T-cell (primary cell): ENCODE results near the gene ANKIB1. TPM values are rescaled to one million over a fixed set of nuclear protein-coding genes. Genes with fewer than 3 reads are reported as not detected.
"Not testable (repeated sequence)": the region's sequence is repeated elsewhere in the genome, so short reads cannot be mapped to it uniquely, and the experiment has no call there.

Experiments
- ATAC-seq, 4 experiments: fragments of 200-7000 bp in 3 of 4; fragments of 150-1000 bp in 1 of 4; cut with Tn5 transposase; replicated peaks in 1 of 4; 1 replicate in 3 of 4; 2 replicates in 1 of 4; pipeline ENCODE4 v1.10.0; 2021; ENCODE audit warnings: moderate library complexity in 3 of 4, mild to moderate bottlenecking in 2 of 4, moderate number of reproducible peaks in 1 of 4
- CTCF ChIA-PET, 2 donors: fragments of 300-600 bp; sonication (Branson Sonifier 250); formaldehyde crosslinking; loops; one replicate each; lab custom pipeline; 2022; ENCODE audit warnings: antibody characterized with exemption in 2 of 2; lab: Charles Lee
- POLR2A ChIA-PET, 2 donors: fragments of 300-600 bp; sonication (Branson Sonifier 250); formaldehyde crosslinking; loops; one replicate each; lab custom pipeline; 2022; ENCODE audit warnings: antibody characterized with exemption in 2 of 2; lab: Charles Lee
- DNase-seq, 35 experiments: peaks; one replicate each; pipeline versions ENCODE4 v3.0.0 to v3.0.0-alpha.2; 2013 to 2023
- H3K27ac ChIP-seq: one replicate; pipeline ENCODE4 v1.5.1; 2013; ENCODE audit warnings: low read length
- H3K27me3 ChIP-seq, 2 experiments: replicated peaks in 1 of 2; 1 replicate in 1 of 2; 2 replicates in 1 of 2; pipeline versions ENCODE4 v1.6.1 to v1.7.0; 2013; ENCODE audit warnings: low read length in 1 of 2, mixed read lengths in 1 of 2; ENCODE audit not compliant: control insufficient read depth in 2 of 2, insufficient read depth in 2 of 2; ENCODE audit errors: extremely low read depth in 1 of 2
- H3K36me3 ChIP-seq, 2 donors: 1 replicate in 1 of 2; 2 replicates in 1 of 2; pipeline versions ENCODE4 v1.6.1 to v1.7.0; 2013; ENCODE audit warnings: low read length in 1 of 2; ENCODE audit not compliant: control insufficient read depth in 2 of 2, insufficient read depth in 1 of 2; ENCODE audit errors: extremely low read depth in 1 of 2
- H3K4me1 ChIP-seq, 2 experiments: 1 replicate in 1 of 2; 2 replicates in 1 of 2; pipeline versions ENCODE4 v1.6.1 to v1.7.0; 2013; ENCODE audit warnings: low read length in 2 of 2, mixed read lengths in 1 of 2; ENCODE audit not compliant: insufficient read depth in 2 of 2, control insufficient read depth in 1 of 2; ENCODE audit errors: extremely low read depth in 1 of 2
- H3K4me3 ChIP-seq, 2 donors: 1 replicate in 1 of 2; 2 replicates in 1 of 2; pipeline versions ENCODE4 v1.5.1 to v1.7.0; 2013; ENCODE audit warnings: mild to moderate bottlenecking in 2 of 2, low read length in 1 of 2, moderate library complexity in 1 of 2; ENCODE audit not compliant: control insufficient read depth in 1 of 2; ENCODE audit errors: extremely low read depth in 1 of 2
- H3K9me3 ChIP-seq: 2 replicates; pipeline ENCODE4 v1.7.0; 2013
- H3K27ac Mint-ChIP-seq, 2 donors: one replicate each; pipeline ENCODE4 v1.8.0; 2020 to 2021; ENCODE audit warnings: mild to moderate bottlenecking in 2 of 2, mixed read lengths in 2 of 2
- H3K27me3 Mint-ChIP-seq, 2 donors: one replicate each; pipeline ENCODE4 v1.8.0; 2021 to 2022; ENCODE audit warnings: mixed read lengths in 2 of 2
- H3K36me3 Mint-ChIP-seq: one replicate; pipeline ENCODE4 v1.8.0; 2021; ENCODE audit warnings: mixed read lengths
- H3K4me1 Mint-ChIP-seq, 3 donors: one replicate each; pipeline ENCODE4 v1.8.0; 2020 to 2022; ENCODE audit warnings: mixed read lengths in 3 of 3, mild to moderate bottlenecking in 1 of 3
- H3K4me3 Mint-ChIP-seq, 3 donors: one replicate each; pipeline ENCODE4 v1.8.0; 2020 to 2022; ENCODE audit warnings: mild to moderate bottlenecking in 3 of 3, mixed read lengths in 3 of 3, moderate library complexity in 3 of 3
- H3K9me3 Mint-ChIP-seq, 3 donors: one replicate each; pipeline ENCODE4 v1.8.0; 2020 to 2022; ENCODE audit warnings: mixed read lengths in 3 of 3
- WGBS: methylation state at CpG from one replicate; pipeline ENCODE4 v1.1.5; 2013; ENCODE audit warnings: missing lambda C conversion rate; ENCODE audit not compliant: insufficient coverage; 5-methylcytosine and 5-hydroxymethylcytosine counted together
- total RNA-seq, 35 experiments: library from RNA in 6 of 35; stranded (reverse) in 6 of 35; fragments of 120-200 nt in 1 of 35; gene quantifications; one replicate each; pipeline versions ENCODE4 v1.2.1 to v1.2.4 and lab custom pipeline; 2013 to 2026

The ANKIB1 gene
- total RNA-seq, 5 donors from 2014 or later (not counting 1 experiment from before 2014, with no cell fraction given) = 59.8 to 86.0 (median 62.5) TPM

- H3K27ac Mint-ChIP-seq = peak overlapping the region in 1 of 2 donors; percentile 50
- Histone ChIP-seq H3K4me3 (no peak overlapping the region), H3K36me3 (peaks cover 0 to 5% of the 10 kb centered on the region in 2 donors), H3K9me3 (no peaks in the 10 kb centered on the region), H3K27ac (no peak overlapping the region), H3K4me1 (peaks cover 0 to 12% of the 10 kb centered on the region in 2 experiments), H3K27me3 (no peaks in the 10 kb centered on the region)
- H3K9me3 Mint-ChIP-seq = no peaks in the 10 kb centered on the region
- WGBS = 83% methylated on average over 6 of the region's 6 CpGs
- H3K36me3 Mint-ChIP-seq = peaks cover 14% of the 10 kb centered on the region
- no peaks in the 10 kb centered on the region for H3K27me3 Mint-ChIP-seq
- peak in 2 of 4 experiments; percentile 11 to 20 for ATAC-seq
- ChIA-PET POLR2A (no interaction called here), CTCF (no interaction called here)
- H3K4me1 Mint-ChIP-seq = peaks cover 14 to 19% (median 17%) of the 10 kb centered on the region in 3 donors
- DNase-seq = no peak
- H3K4me3 Mint-ChIP-seq = no peak overlapping the region
These were observed 157.9 kb downstream of the ANKIB1 start for GRCh38 chr7:92403760-92404074.

- CTCF ChIA-PET = interaction anchor here in 1 of 2 donors (0.6 kb wide), 1 partner anchor 34 kb away, joined by 6 read pairs; no protein-coding TSS in a partner anchor
- peaks cover 14 to 19% (median 17%) of the 10 kb centered on the region in 3 donors for H3K4me1 Mint-ChIP-seq
- ATAC-seq (peak; percentile 40 to 73 (median 54)), DNase-seq (peak in 23 of 35 experiments; percentile 4 to 40 (median 12))
- H3K4me3 Mint-ChIP-seq = no peak overlapping the region
- H3K4me3 ChIP-seq = no peak overlapping the region
- H3K4me1 ChIP-seq = peaks cover 0 to 12% of the 10 kb centered on the region in 2 experiments
- 38% methylated on average over 1 of the region's 6 CpGs for WGBS
- no peak overlapping the region for H3K27ac ChIP-seq
- H3K9me3 ChIP-seq = no peaks in the 10 kb centered on the region
- POLR2A ChIA-PET = no interaction called here
- peaks cover 11% of the 10 kb centered on the region for H3K36me3 Mint-ChIP-seq
- no peaks in the 10 kb centered on the region for H3K9me3 Mint-ChIP-seq
- no peaks in the 10 kb centered on the region for H3K27me3 Mint-ChIP-seq
- peaks cover 0 to under 1% of the 10 kb centered on the region in 2 donors for H3K36me3 ChIP-seq
- H3K27ac Mint-ChIP-seq = peak overlapping the region in 1 of 2 donors; percentile 50
- no peaks in the 10 kb centered on the region for H3K27me3 ChIP-seq
These were observed 158.4 kb downstream of the ANKIB1 start for GRCh38 chr7:92404170-92404614.

- 100% methylated on average over 1 of the region's 1 CpG for WGBS
- H3K4me3 Mint-ChIP-seq = no peak overlapping the region
- DNase-seq (no peak), ATAC-seq (no peak)
- no peak overlapping the region for H3K4me3 ChIP-seq
- no peaks in the 10 kb centered on the region for H3K36me3 Mint-ChIP-seq
- H3K9me3 Mint-ChIP-seq = peaks cover 0 to 5% (median 0%) of the 10 kb centered on the region in 3 donors
- H3K4me1 Mint-ChIP-seq = peaks cover under 1 to 1% (median 1%) of the 10 kb centered on the region in 3 donors
- no peak overlapping the region for H3K27ac Mint-ChIP-seq
- H3K9me3 ChIP-seq = no peaks in the 10 kb centered on the region
- POLR2A ChIA-PET = no interaction called here
- peaks cover 9 to 14% of the 10 kb centered on the region in 2 donors for H3K27me3 Mint-ChIP-seq
- CTCF ChIA-PET = no interaction called here
- peaks cover 0 to 4% of the 10 kb centered on the region in 2 experiments for H3K27me3 ChIP-seq
- H3K36me3 ChIP-seq = no peaks in the 10 kb centered on the region
- peaks cover 0 to 3% of the 10 kb centered on the region in 2 experiments for H3K4me1 ChIP-seq
- no peak overlapping the region for H3K27ac ChIP-seq
These were observed 163.6 kb downstream of the ANKIB1 start for GRCh38 chr7:92409357-92409756.

DNA sequence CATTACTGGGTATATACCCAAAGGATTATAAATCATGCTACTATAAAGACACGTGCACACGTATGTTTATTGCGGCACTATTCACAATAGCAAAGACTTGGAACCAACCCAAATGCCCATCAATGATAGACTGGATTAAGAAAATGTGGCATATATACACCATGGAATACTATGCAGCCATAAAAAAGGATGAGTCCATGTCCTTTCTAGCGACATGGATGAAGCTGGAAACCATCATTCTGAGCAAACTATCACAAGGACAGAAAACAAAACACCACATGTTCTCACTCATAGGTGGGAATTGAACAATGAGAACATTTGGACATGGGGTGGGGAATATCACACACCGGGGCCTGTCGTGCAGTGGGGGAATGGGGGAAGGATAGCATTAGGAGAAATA is 164.4 kb downstream of the ANKIB1 start:
- ATAC-seq, POLR2A ChIA-PET, H3K4me1 ChIP-seq, H3K36me3 ChIP-seq, H3K9me3 Mint-ChIP-seq, CTCF ChIA-PET, H3K36me3 Mint-ChIP-seq, H3K4me3 ChIP-seq, H3K4me1 Mint-ChIP-seq, H3K27ac Mint-ChIP-seq, H3K27me3 ChIP-seq, H3K9me3 ChIP-seq, DNase-seq, H3K4me3 Mint-ChIP-seq, H3K27ac ChIP-seq: not testable (repeated sequence)
- no CpG with 5 or more reads among the region's 6 CpGs for WGBS
- peaks cover 9 to 14% of the 10 kb centered on the region in 2 donors for H3K27me3 Mint-ChIP-seq

GRCh38 chr7:92412745-92413144 is 167.0 kb downstream of the ANKIB1 start:
- no peaks in the 10 kb centered on the region for H3K36me3 Mint-ChIP-seq
- Histone ChIP-seq H3K9me3 (no peaks in the 10 kb centered on the region), H3K36me3 (no peaks in the 10 kb centered on the region), H3K27me3 (peaks cover 0 to 4% of the 10 kb centered on the region in 2 experiments), H3K4me1 (no peaks in the 10 kb centered on the region), H3K27ac (no peak overlapping the region), H3K4me3 (no peak overlapping the region)
- no peak for ATAC-seq
- ChIA-PET CTCF (interaction anchor here (0.7 to 1.1 kb wide), 3 partner anchors 12 to 34 kb away, joined by 3 to 5 read pairs (median 3); partner anchors contain the start of gene GATAD1 (in 1 of the 2)), POLR2A (no interaction called here)
- peaks cover 0 to 5% (median 0%) of the 10 kb centered on the region in 3 donors for H3K9me3 Mint-ChIP-seq
- no peaks in the 10 kb centered on the region for H3K4me1 Mint-ChIP-seq
- DNase-seq = no peak
- H3K4me3 Mint-ChIP-seq = no peak overlapping the region
- peaks cover 9 to 14% of the 10 kb centered on the region in 2 donors for H3K27me3 Mint-ChIP-seq
- WGBS = no CpG with 5 or more reads among the region's 11 CpGs
- no peak overlapping the region for H3K27ac Mint-ChIP-seq

DNA sequence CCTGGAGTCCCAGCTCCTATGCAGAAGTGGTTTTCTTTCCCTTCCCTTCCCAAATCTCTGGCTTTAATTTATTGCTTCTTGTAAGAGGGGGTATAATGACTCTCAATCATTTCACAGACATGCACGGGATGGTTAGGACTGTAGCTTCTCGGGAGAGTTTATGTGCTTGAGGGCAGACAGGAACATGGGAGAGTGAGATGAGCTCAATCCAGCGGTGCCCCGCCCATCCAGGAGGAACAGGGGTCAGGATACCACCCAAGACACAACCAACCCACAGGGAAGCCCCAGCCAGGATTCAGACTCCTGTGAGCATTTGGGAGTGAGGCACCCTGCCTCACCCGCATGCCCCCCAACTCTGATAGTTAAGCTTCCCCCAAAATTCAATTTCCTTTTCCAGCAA is 167.8 kb downstream of the ANKIB1 start:
- Histone ChIP-seq H3K4me1 (no peaks in the 10 kb centered on the region), H3K36me3 (no peaks in the 10 kb centered on the region), H3K27me3 (peaks cover 0 to 4% of the 10 kb centered on the region in 2 experiments), H3K27ac (no peak overlapping the region), H3K4me3 (no peak overlapping the region), H3K9me3 (no peaks in the 10 kb centered on the region)
- H3K36me3 Mint-ChIP-seq = no peaks in the 10 kb centered on the region
- DNase-seq (no peak), ATAC-seq (no peak)
- H3K27me3 Mint-ChIP-seq = peaks cover 9 to 14% of the 10 kb centered on the region in 2 donors
- CTCF ChIA-PET = interaction anchor here (0.5 to 1.2 kb wide), 6 partner anchors 11 to 1860 kb away, joined by 3 to 5 read pairs (median 4); partner anchors contain the start of gene GATAD1 (in 1 of the 2)
- no peak overlapping the region for H3K4me3 Mint-ChIP-seq
- POLR2A ChIA-PET = no interaction called here
- 61% methylated on average over 2 of the region's 5 CpGs for WGBS
- no peak overlapping the region for H3K27ac Mint-ChIP-seq
- peaks cover 0 to 5% (median 0%) of the 10 kb centered on the region in 3 donors for H3K9me3 Mint-ChIP-seq
- no peaks in the 10 kb centered on the region for H3K4me1 Mint-ChIP-seq
